Vagina (tissue), 2 donors: ENCODE measurements around the gene ZNF592.

Source experiments
- POLR2AphosphoS5 ChIP-seq, 2 donors: sonication (generic); formaldehyde crosslinking; IDR thresholded peaks; one replicate each; pipeline ENCODE4 v1.9.0; 2017; ENCODE audit warnings: antibody characterized with exemption in 2 of 2, mild to moderate bottlenecking in 2 of 2, low read depth in 1 of 2; ENCODE audit not compliant: insufficient read depth in 1 of 2
- TF ChIP-seq, protein P1 (sequence below), 3 experiments: fragments of 450-650 bp in 2 of 3; fragments of 200-600 bp in 1 of 3; sonication (generic) in 1 of 3; IDR thresholded peaks; one replicate each; pipeline ENCODE4 v1.5.1; 2017 to 2019; ENCODE audit warnings: antibody characterized with exemption in 3 of 3, mild to moderate bottlenecking in 2 of 3, moderate library complexity in 2 of 3

- TF ChIP-seq POLR2AphosphoS5 (IDR thresholded peaks at IDR 0.05; ENCODE audit: insufficient read depth in 1 of 2, low read depth in 1 of 2): no peak
- TF ChIP-seq, protein P1, sequence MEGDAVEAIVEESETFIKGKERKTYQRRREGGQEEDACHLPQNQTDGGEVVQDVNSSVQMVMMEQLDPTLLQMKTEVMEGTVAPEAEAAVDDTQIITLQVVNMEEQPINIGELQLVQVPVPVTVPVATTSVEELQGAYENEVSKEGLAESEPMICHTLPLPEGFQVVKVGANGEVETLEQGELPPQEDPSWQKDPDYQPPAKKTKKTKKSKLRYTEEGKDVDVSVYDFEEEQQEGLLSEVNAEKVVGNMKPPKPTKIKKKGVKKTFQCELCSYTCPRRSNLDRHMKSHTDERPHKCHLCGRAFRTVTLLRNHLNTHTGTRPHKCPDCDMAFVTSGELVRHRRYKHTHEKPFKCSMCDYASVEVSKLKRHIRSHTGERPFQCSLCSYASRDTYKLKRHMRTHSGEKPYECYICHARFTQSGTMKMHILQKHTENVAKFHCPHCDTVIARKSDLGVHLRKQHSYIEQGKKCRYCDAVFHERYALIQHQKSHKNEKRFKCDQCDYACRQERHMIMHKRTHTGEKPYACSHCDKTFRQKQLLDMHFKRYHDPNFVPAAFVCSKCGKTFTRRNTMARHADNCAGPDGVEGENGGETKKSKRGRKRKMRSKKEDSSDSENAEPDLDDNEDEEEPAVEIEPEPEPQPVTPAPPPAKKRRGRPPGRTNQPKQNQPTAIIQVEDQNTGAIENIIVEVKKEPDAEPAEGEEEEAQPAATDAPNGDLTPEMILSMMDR (IDR thresholded peaks at IDR 0.05): no peak
Measured at GRCh38 chr15:84797212-84797611, 48.8 kb downstream of the ZNF592 start.
